ENCODE results near the gene INPP4B. TPM values are rescaled to one million over a fixed set of nuclear protein-coding genes. Genes with fewer than 3 reads are reported as not detected.

Gene INPP4B
- total RNA-seq, 1 donor from 2014 or later = 27.0 TPM

- intact Hi-C loops (cut with micrococcal nuclease) = no loop called here
Measured at GRCh38 chr4:142393127-142393526, 453.0 kb downstream of the INPP4B start.

- intact Hi-C loops (cut with micrococcal nuclease) = no loop called here
Measured at GRCh38 chr4:142386856-142387255, 459.2 kb downstream of the INPP4B start.

- intact Hi-C loops (cut with micrococcal nuclease) = no loop called here
Measured at GRCh38 chr4:142386449-142386848, 459.7 kb downstream of the INPP4B start.

- intact Hi-C loops (cut with micrococcal nuclease) = loop anchor here (1.0 kb wide), 2 partner anchors 12 to 13 kb away; no protein-coding TSS in a partner anchor
Measured at GRCh38 chr4:142383800-142384470, 462.2 kb downstream of the INPP4B start.

- intact Hi-C loops (cut with micrococcal nuclease) = loop anchor here (1.0 kb wide), 2 partner anchors 12 to 13 kb away; no protein-coding TSS in a partner anchor
Measured at GRCh38 chr4:142383354-142383753, 462.7 kb downstream of the INPP4B start.

- intact Hi-C loops (cut with micrococcal nuclease) = no loop called here
Measured at GRCh38 chr4:142380052-142380602, 466.0 kb downstream of the INPP4B start.

GRCh38 chr4:142379277-142380051 is 466.6 kb downstream of the INPP4B start:
- intact Hi-C loops (cut with micrococcal nuclease) = no loop called here

GRCh38 chr4:142378179-142378578 is 467.9 kb downstream of the INPP4B start:
- intact Hi-C loops (cut with micrococcal nuclease) = no loop called here

- intact Hi-C loops (cut with micrococcal nuclease) = loop anchor here (1.0 kb wide), 4 partner anchors 10 to 39 kb away; no protein-coding TSS in a partner anchor
Measured at GRCh38 chr4:142377342-142378091, 468.6 kb downstream of the INPP4B start.

GRCh38 chr4:142376204-142376603 is 469.9 kb downstream of the INPP4B start:
- intact Hi-C loops (cut with micrococcal nuclease) = no loop called here

- intact Hi-C loops (cut with micrococcal nuclease) = no loop called here
Measured at GRCh38 chr4:142373610-142374009, 472.5 kb downstream of the INPP4B start.

GRCh38 chr4:142372530-142373260 is 473.4 kb downstream of the INPP4B start:
- intact Hi-C loops (cut with micrococcal nuclease) = no loop called here

- intact Hi-C loops (cut with micrococcal nuclease) = no loop called here
Measured at GRCh38 chr4:142369141-142369540, 477.0 kb downstream of the INPP4B start.

GRCh38 chr4:142367418-142368180 is 478.5 kb downstream of the INPP4B start:
- intact Hi-C loops (cut with micrococcal nuclease) = loop anchor here (1.0 kb wide), 2 partner anchors 10 to 12 kb away; no protein-coding TSS in a partner anchor

- intact Hi-C loops (cut with micrococcal nuclease) = loop anchor here (1.0 kb wide), 2 partner anchors 11 kb away; no protein-coding TSS in a partner anchor
Measured at GRCh38 chr4:142366769-142367181, 479.3 kb downstream of the INPP4B start.

- intact Hi-C loops (cut with micrococcal nuclease) = no loop called here
Measured at GRCh38 chr4:142365391-142365790, 480.7 kb downstream of the INPP4B start.

GRCh38 chr4:142363686-142364085 is 482.4 kb downstream of the INPP4B start:
- intact Hi-C loops (cut with micrococcal nuclease) = no loop called here

GRCh38 chr4:142361981-142362380 is 484.1 kb downstream of the INPP4B start:
- intact Hi-C loops (cut with micrococcal nuclease) = no loop called here

- intact Hi-C loops (cut with micrococcal nuclease) = no loop called here
Measured at GRCh38 chr4:142360657-142361056, 485.4 kb downstream of the INPP4B start.

GRCh38 chr4:142358656-142359055 is 487.4 kb downstream of the INPP4B start:
- intact Hi-C loops (cut with micrococcal nuclease) = loop anchor here (10.0 kb wide), 1 partner anchor 724 kb away; the partner anchor contains the start of gene IL15

Measured in T-helper 1 cell treated with Interleukin-12 subunit alpha and Interleukin-12 subunit beta and Interleukin-4 antibody, amounts not matched to agents 30 ng/mL and 1 ng/mL, for 36 hours (primary cell).